ENCODE measurements around the gene SCO2. TPM values are rescaled to one million over a fixed set of nuclear protein-coding genes. Genes with fewer than 3 reads are reported as not detected.

The SCO2 gene
- total and polyA plus RNA-seq, 2 of the 4 experiments (the other 2 are of a cell fraction), result 1.3 to 1.9 TPM

DNA sequence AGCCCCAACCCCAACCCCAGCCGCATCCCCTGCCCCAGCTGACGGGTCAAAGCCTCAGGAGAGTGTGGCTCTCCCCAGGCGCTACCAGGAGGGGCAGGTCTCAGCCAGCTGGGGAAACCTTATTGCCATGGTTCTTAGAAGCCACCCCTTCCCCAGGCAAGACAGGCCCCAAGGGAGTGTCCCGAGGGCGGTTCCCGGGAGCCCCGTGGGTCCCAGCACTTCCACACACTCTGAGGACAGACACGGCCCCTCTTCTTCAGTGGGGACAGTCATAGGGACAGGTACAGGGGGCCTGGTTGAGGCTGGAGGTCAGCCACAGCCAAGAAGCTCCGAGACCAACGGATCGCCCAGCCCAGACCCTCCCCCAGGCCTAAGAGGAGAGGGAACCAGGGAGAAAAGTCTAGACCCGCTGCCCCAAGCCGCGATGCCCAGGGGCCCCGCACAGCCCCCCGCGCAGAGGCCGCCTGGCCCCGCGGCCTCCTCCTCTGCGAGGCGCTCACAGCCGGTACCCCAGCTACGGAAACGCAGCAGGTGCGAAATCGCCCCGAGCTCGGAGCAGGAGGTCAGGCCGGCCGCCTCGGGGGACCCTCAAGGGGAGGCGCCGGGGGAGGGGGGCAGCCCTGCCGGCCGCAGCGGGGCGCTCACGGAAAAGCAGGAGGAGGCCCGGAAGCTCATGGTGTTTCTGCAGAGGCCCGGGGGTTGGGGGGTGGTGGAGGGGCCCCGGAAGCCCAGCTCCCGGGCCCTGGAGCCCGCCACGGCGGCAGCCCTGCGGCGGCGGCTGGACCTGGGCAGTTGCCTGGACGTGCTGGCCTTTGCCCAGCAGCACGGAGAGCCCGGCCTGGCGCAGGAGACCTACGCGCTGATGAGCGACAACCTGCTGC, 22.9 kb upstream of the SCO2 start (continued):
- TF ChIP-seq CHD1 (IDR thresholded peaks at IDR 0.05; ENCODE audit: low read depth, low read length), result no peak
- TF ChIP-seq MXI1 (IDR thresholded peaks at IDR 0.05; ENCODE audit: borderline replicate concordance, low read depth, low read length), result no peak
- TF ChIP-seq, protein P1, sequence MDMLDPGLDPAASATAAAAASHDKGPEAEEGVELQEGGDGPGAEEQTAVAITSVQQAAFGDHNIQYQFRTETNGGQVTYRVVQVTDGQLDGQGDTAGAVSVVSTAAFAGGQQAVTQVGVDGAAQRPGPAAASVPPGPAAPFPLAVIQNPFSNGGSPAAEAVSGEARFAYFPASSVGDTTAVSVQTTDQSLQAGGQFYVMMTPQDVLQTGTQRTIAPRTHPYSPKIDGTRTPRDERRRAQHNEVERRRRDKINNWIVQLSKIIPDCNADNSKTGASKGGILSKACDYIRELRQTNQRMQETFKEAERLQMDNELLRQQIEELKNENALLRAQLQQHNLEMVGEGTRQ (IDR thresholded peaks at IDR 0.05; ENCODE audit: low read depth, low read length), result no peak
- TF ChIP-seq RCOR1 (IDR thresholded peaks at IDR 0.05; ENCODE audit: insufficient replicate concordance, low read length), result no peak
